Neural cell (in vitro differentiated cells): ENCODE measurements around the gene SLC41A3. TPM values are rescaled to one million over a fixed set of nuclear protein-coding genes. Genes with fewer than 3 reads are reported as not detected.

Experiments used
- H2AFZ ChIP-seq: fragments of 200-600, 300-800 bp; sonication (generic), shearing (Covaris generic); 2 replicates; pipeline ENCODE4 v1.6.0; 2014; ENCODE audit warnings: low read depth, mild to moderate bottlenecking, antibody characterized with exemption, low read length, moderate library complexity
- H3F3A ChIP-seq: fragments of 200-600 bp; shearing (Covaris generic); 2 replicates; pipeline ENCODE4 v1.6.1; 2016; ENCODE audit warnings: mild to moderate bottlenecking, moderate library complexity, mixed read lengths, antibody characterized with exemption, low read length; ENCODE audit not compliant: insufficient read depth, poor library complexity, severe bottlenecking
- H3K27ac ChIP-seq: fragments of 200-600, 300-800 bp; sonication (generic), shearing (Covaris generic); 2 replicates; pipeline ENCODE4 v1.5.1; 2014; ENCODE audit warnings: mild to moderate bottlenecking, low read length, moderate library complexity
- H3K27me3 ChIP-seq: fragments of 300-800, 200-600 bp; sonication (generic), shearing (Covaris generic); 2 replicates; pipeline ENCODE4 v1.6.0; 2014; ENCODE audit warnings: mild to moderate bottlenecking, low read depth, low read length, moderate library complexity; ENCODE audit not compliant: insufficient read depth
- H3K36me3 ChIP-seq: fragments of 300-800, 200-600 bp; sonication (generic), shearing (Covaris generic); 2 replicates; pipeline ENCODE4 v1.5.1; 2014; ENCODE audit warnings: mild to moderate bottlenecking, antibody characterized with exemption, low read length, moderate library complexity; ENCODE audit not compliant: insufficient read depth
- H3K4me2 ChIP-seq: fragments of 300-800, 200-600 bp; sonication (generic), shearing (Covaris generic); 2 replicates; pipeline ENCODE4 v1.6.0; 2014; ENCODE audit warnings: mild to moderate bottlenecking, low read length
- H3K4me3 ChIP-seq: fragments of 300-800, 200-600 bp; sonication (generic), shearing (Covaris generic); 2 replicates; pipeline ENCODE4 v1.5.1; 2014; ENCODE audit warnings: mild to moderate bottlenecking, low read length, moderate library complexity
- H3K79me2 ChIP-seq: fragments of 200-600 bp; shearing (Covaris generic); replicated peaks from 2 replicates; pipeline ENCODE4 v1.6.0; 2014; ENCODE audit warnings: mild to moderate bottlenecking, low read length, moderate library complexity; ENCODE audit not compliant: insufficient read depth
- H3K9ac ChIP-seq: fragments of 300-800, 200-600 bp; sonication (generic), shearing (Covaris generic); 2 replicates; pipeline ENCODE4 v1.6.1; 2016; ENCODE audit warnings: mild to moderate bottlenecking, low read length, mixed read lengths
- H3K9me2 ChIP-seq: fragments of 200-600 bp; shearing (Covaris generic); 2 replicates; pipeline ENCODE4 v1.6.1; 2016; ENCODE audit warnings: mild to moderate bottlenecking, low read length, mixed read lengths; ENCODE audit not compliant: insufficient read depth
- H3K9me3 ChIP-seq: fragments of 200-600, 300-800 bp; sonication (generic), shearing (Covaris generic); 2 replicates; pipeline ENCODE4 v1.6.1; 2016; ENCODE audit warnings: mild to moderate bottlenecking, mixed run types, low read length, moderate library complexity, mixed read lengths
- H4K20me1 ChIP-seq: fragments of 200-600 bp; shearing (Covaris generic); 2 replicates; pipeline ENCODE4 v1.6.1; 2016; ENCODE audit warnings: mild to moderate bottlenecking, mixed run types; ENCODE audit not compliant: insufficient read depth
- CTCF ChIP-seq: fragments of 450-650 bp; IDR thresholded peaks from 2 replicates; pipeline ENCODE4 v1.5.1; 2014; ENCODE audit warnings: antibody characterized with exemption, mild to moderate bottlenecking, moderate library complexity; ENCODE audit not compliant: poor library complexity, severe bottlenecking
- EP300 ChIP-seq: fragments of 450-650 bp; conservative IDR thresholded peaks from 2 replicates; pipeline ENCODE4 v1.6.1; 2014; ENCODE audit warnings: antibody characterized with exemption, mild to moderate bottlenecking, moderate library complexity; ENCODE audit not compliant: poor library complexity, severe bottlenecking
- EZH2 ChIP-seq: fragments of 200-600, 300-800 bp; shearing (Covaris generic), sonication (generic); IDR thresholded peaks from 2 replicates; pipeline ENCODE4 v1.6.1; 2014; ENCODE audit warnings: antibody characterized with exemption, low read length, borderline replicate concordance, mild to moderate bottlenecking; ENCODE audit not compliant: insufficient read depth, poor library complexity, severe bottlenecking
- MXI1 ChIP-seq: fragments of 450-650 bp; conservative IDR thresholded peaks from 2 replicates; pipeline ENCODE4 v1.6.1; 2014; ENCODE audit warnings: antibody characterized with exemption, mild to moderate bottlenecking; ENCODE audit not compliant: poor library complexity, severe bottlenecking
- POLR2AphosphoS5 ChIP-seq: IDR thresholded peaks from 2 replicates; pipeline ENCODE4 v1.6.1; 2012
- RAD21 ChIP-seq: fragments of 450-650 bp; conservative IDR thresholded peaks from 2 replicates; pipeline ENCODE4 v1.6.1; 2014; ENCODE audit warnings: antibody characterized with exemption, mild to moderate bottlenecking, moderate library complexity
- REST ChIP-seq: IDR thresholded peaks from 2 replicates; pipeline ENCODE4 v1.6.1; 2012; ENCODE audit warnings: borderline replicate concordance
- SMC3 ChIP-seq: fragments of 450-650 bp; conservative IDR thresholded peaks from 2 replicates; pipeline ENCODE4 v1.6.1; 2014; ENCODE audit warnings: antibody characterized with exemption, mild to moderate bottlenecking, moderate library complexity; ENCODE audit not compliant: poor library complexity
- TAF1 ChIP-seq: IDR thresholded peaks from 2 replicates; pipeline ENCODE4 v1.6.1; 2012; ENCODE audit warnings: low read depth
- polyA plus RNA-seq: library from polyadenylated mRNA; depleted of rRNA; stranded (reverse); fragments of >200 nt; gene quantifications from 2 replicates; pipeline ENCODE4 v1.2.3, GENCODE V29; 2014

SLC41A3 gene
- polyA plus RNA-seq, 1 donor from 2014 or later, result 80.0 TPM

GRCh38 chr3:126111126-126111551, 27.2 kb upstream of the SLC41A3 start:
- no peaks in the 10 kb centered on the region for H3F3A ChIP-seq
- no peak overlapping the region for H3K9ac ChIP-seq
- no peaks in the 10 kb centered on the region for H3K36me3 ChIP-seq
- H3K27me3 ChIP-seq, result no peaks in the 10 kb centered on the region
- H3K9me2 ChIP-seq, result no peaks in the 10 kb centered on the region
- H3K79me2 ChIP-seq, result no peaks in the 10 kb centered on the region
- no peaks in the 10 kb centered on the region for H4K20me1 ChIP-seq
- no peak overlapping the region for H2AFZ ChIP-seq
- TF ChIP-seq RAD21, result no peak
- no peak for TF ChIP-seq REST
- TF ChIP-seq CTCF, result no peak
- TF ChIP-seq SMC3, result no peak
- no peak for TF ChIP-seq POLR2AphosphoS5
- no peak for TF ChIP-seq EP300
- TF ChIP-seq TAF1, result no peak
- TF ChIP-seq EZH2, result no peak
- no peak for TF ChIP-seq MXI1
- H3K27ac ChIP-seq, result no peak overlapping the region
- no peaks in the 10 kb centered on the region for H3K9me3 ChIP-seq
- no peak overlapping the region for H3K4me2 ChIP-seq
- no peak overlapping the region for H3K4me3 ChIP-seq

GRCh38 chr3:126110431-126111125, 26.7 kb upstream of the SLC41A3 start:
- Histone ChIP-seq H3K4me2 (no peak overlapping the region), H4K20me1 (no peaks in the 10 kb centered on the region), H3K27me3 (no peaks in the 10 kb centered on the region), H3K79me2 (no peaks in the 10 kb centered on the region), H3K36me3 (no peaks in the 10 kb centered on the region), H2AFZ (no peak overlapping the region), H3K9ac (no peak overlapping the region), H3K9me2 (no peaks in the 10 kb centered on the region), H3K4me3 (no peak overlapping the region), H3F3A (no peaks in the 10 kb centered on the region), H3K27ac (no peak overlapping the region), H3K9me3 (no peaks in the 10 kb centered on the region)
- TF ChIP-seq REST (no peak), EZH2 (no peak)
